OCI-LY3 (cell line): ENCODE data around the gene RAB7A.
A peak's percentile ranks its signal among the peaks of the same experiment; 100 is the strongest.

Experiments
- H2AFZ ChIP-seq: fragments of 200-600, 300-600 bp; shearing (Covaris generic); 2 replicates; pipeline ENCODE4 v1.6.0; 2014; ENCODE audit warnings: antibody characterized with exemption, low read depth, low read length
- H3K27ac ChIP-seq: fragments of 200-600, 300-600 bp; sonication (generic); 2 replicates; pipeline ENCODE4 v1.5.1; 2014; ENCODE audit warnings: mild to moderate bottlenecking, low read length, moderate library complexity, mixed read lengths
- H3K27me3 ChIP-seq: fragments of 200-600, 300-600 bp; sonication (generic); 2 replicates; pipeline ENCODE4 v1.6.1; 2014; ENCODE audit warnings: low read depth, low read length, mixed read lengths
- H3K36me3 ChIP-seq: fragments of 200-600, 300-600 bp; sonication (generic); replicated peaks from 2 replicates; pipeline ENCODE3; 2014; ENCODE audit warnings: low read depth, low read length, mixed read lengths
- H3K4me1 ChIP-seq: fragments of 300-600, 200-600 bp; sonication (generic); 2 replicates; pipeline ENCODE4 v1.6.1; 2014; ENCODE audit warnings: low read length, mixed read lengths
- H3K4me2 ChIP-seq: fragments of 200-600, 300-600 bp; sonication (generic); 2 replicates; pipeline ENCODE4 v1.6.1; 2014; ENCODE audit warnings: low read length, mixed read lengths
- H3K4me3 ChIP-seq: fragments of 300-600, 200-600 bp; sonication (generic); 2 replicates; pipeline ENCODE4 v1.5.1; 2014; ENCODE audit warnings: antibody characterized with exemption, mild to moderate bottlenecking, low read length, moderate library complexity
- H3K79me2 ChIP-seq: fragments of 300-600, 200-600 bp; shearing (Covaris generic); 2 replicates; pipeline ENCODE4 v1.6.1; 2014; ENCODE audit warnings: mild to moderate bottlenecking, low read length, mixed read lengths
- H3K9ac ChIP-seq: fragments of 300-600, 200-600 bp; shearing (Covaris generic); 2 replicates; pipeline ENCODE4 v1.6.0; 2014; ENCODE audit warnings: mild to moderate bottlenecking, low read length, moderate library complexity
- H3K9me3 ChIP-seq: fragments of 200-600, 300-600 bp; shearing (Covaris generic); 2 replicates; pipeline ENCODE4 v1.6.1; 2014; ENCODE audit warnings: low read length, mixed read lengths; ENCODE audit not compliant: insufficient read depth
- H4K20me1 ChIP-seq: fragments of 200-600, 300-600 bp; sonication (generic); 2 replicates; pipeline ENCODE4 v1.6.1; 2016; ENCODE audit warnings: low read length, mixed read lengths; ENCODE audit not compliant: insufficient read depth
- CTCF ChIP-seq: fragments of 200-600, 300-600 bp; sonication (generic); IDR thresholded peaks from 2 replicates; pipeline ENCODE4 v1.5.1; 2014; ENCODE audit warnings: antibody characterized with exemption, low read length, low read depth
- EZH2phosphoT487 ChIP-seq: fragments of 200-600 bp; shearing (Covaris generic); IDR thresholded peaks from 2 replicates; pipeline ENCODE4 v1.6.1; 2018; ENCODE audit warnings: antibody characterized with exemption, mixed run types, low read depth

RAB7A gene

GRCh38 chr3:128701342-128702212 is 24.4 kb upstream of the RAB7A start:
- Histone ChIP-seq H3K4me3 (no peak overlapping the region), H3K27me3 (no peaks in the 10 kb centered on the region), H3K4me1 (peaks cover 5% of the 10 kb centered on the region), H3K9me3 (no peaks in the 10 kb centered on the region), H3K9ac (no peak overlapping the region), H3K4me2 (no peak overlapping the region), H2AFZ (peak overlapping the region; percentile 41; the same call in 1 of the 2 replicates), H4K20me1 (no peaks in the 10 kb centered on the region), H3K27ac (no peak overlapping the region), H3K36me3 (no peaks in the 10 kb centered on the region), H3K79me2 (no peaks in the 10 kb centered on the region)
- no peak for TF ChIP-seq EZH2phosphoT487
- no peak for TF ChIP-seq CTCF

GRCh38 chr3:128702391-128702790 is 23.6 kb upstream of the RAB7A start:
- H2AFZ ChIP-seq, result peak overlapping the region; percentile 41; the same call in 1 of the 2 replicates
- H3K36me3 ChIP-seq, result no peaks in the 10 kb centered on the region
- H3K4me1 ChIP-seq, result peaks cover 5% of the 10 kb centered on the region

GRCh38 chr3:128703561-128703960 is 22.4 kb upstream of the RAB7A start:
- Histone ChIP-seq H3K27me3 (no peaks in the 10 kb centered on the region), H3K9ac (no peak overlapping the region), H3K9me3 (no peaks in the 10 kb centered on the region), H3K4me2 (no peak overlapping the region), H3K79me2 (no peaks in the 10 kb centered on the region), H3K27ac (no peak overlapping the region), H4K20me1 (no peaks in the 10 kb centered on the region), H3K4me1 (peaks cover 5% of the 10 kb centered on the region), H3K4me3 (no peak overlapping the region), H3K36me3 (no peaks in the 10 kb centered on the region), H2AFZ (no peak overlapping the region)
- TF ChIP-seq CTCF (no peak), EZH2phosphoT487 (no peak)

More at GRCh38 chr3:128702391-128702790, 23.6 kb upstream of the RAB7A start:
- TF ChIP-seq CTCF, result no peak
- no peak for TF ChIP-seq EZH2phosphoT487
- Histone ChIP-seq H3K27ac (no peak overlapping the region), H3K4me2 (no peak overlapping the region), H4K20me1 (no peaks in the 10 kb centered on the region), H3K4me3 (no peak overlapping the region), H3K79me2 (no peaks in the 10 kb centered on the region), H3K9ac (no peak overlapping the region), H3K9me3 (no peaks in the 10 kb centered on the region), H3K27me3 (no peaks in the 10 kb centered on the region)

GRCh38 chr3:128706086-128706615 is 19.8 kb upstream of the RAB7A start:
- Histone ChIP-seq H3K36me3 (no peaks in the 10 kb centered on the region), H3K4me2 (no peak overlapping the region), H3K79me2 (no peaks in the 10 kb centered on the region), H4K20me1 (no peaks in the 10 kb centered on the region), H3K27me3 (no peaks in the 10 kb centered on the region), H2AFZ (no peak overlapping the region), H3K9ac (no peak overlapping the region), H3K9me3 (no peaks in the 10 kb centered on the region), H3K27ac (no peak overlapping the region), H3K4me3 (no peak overlapping the region), H3K4me1 (peaks cover 5% of the 10 kb centered on the region)
- TF ChIP-seq CTCF, result no peak
- TF ChIP-seq EZH2phosphoT487, result no peak
